Ovary (tissue), 3 donors: ENCODE data around the gene TGFBI.

Source experiments
- CTCF ChIP-seq, 3 donors: fragments of 450-650 bp in 2 of 3; fragments of 200-600 bp in 1 of 3; IDR thresholded peaks; one replicate each; pipeline versions ENCODE4 v1.5.1 to v1.8.0; 2016 to 2022; ENCODE audit warnings: antibody characterized with exemption in 3 of 3, mild to moderate bottlenecking in 1 of 3
- EP300 ChIP-seq: sonication (generic); formaldehyde crosslinking; IDR thresholded peaks from one replicate; pipeline ENCODE4 v1.6.1; 2017; ENCODE audit warnings: antibody characterized with exemption
- POLR2A ChIP-seq: fragments of 450-650 bp; IDR thresholded peaks from one replicate; pipeline ENCODE4 v1.6.1; 2017; ENCODE audit warnings: antibody characterized with exemption, mild to moderate bottlenecking, moderate library complexity
- donor health status: DM: no; HTN: no; CAD: no.

GRCh38 chr5:136043551-136043950, 14.8 kb downstream of the TGFBI start:
- TF ChIP-seq EP300 (no peak), CTCF (IDR thresholded peaks at IDR 0.05) (no peak), POLR2A (no peak)
